Measurements from ENCODE around the gene RDM1.

Gene RDM1

GRCh38 chr17:35892091-35893035, 38.2 kb downstream of the RDM1 start:
- DNase-seq (ENCODE audit: low read depth) = no peak
- H3K4me3 ChIP-seq (ENCODE audit: low read length) = no peak overlapping the region
- TF ChIP-seq, protein P1, sequence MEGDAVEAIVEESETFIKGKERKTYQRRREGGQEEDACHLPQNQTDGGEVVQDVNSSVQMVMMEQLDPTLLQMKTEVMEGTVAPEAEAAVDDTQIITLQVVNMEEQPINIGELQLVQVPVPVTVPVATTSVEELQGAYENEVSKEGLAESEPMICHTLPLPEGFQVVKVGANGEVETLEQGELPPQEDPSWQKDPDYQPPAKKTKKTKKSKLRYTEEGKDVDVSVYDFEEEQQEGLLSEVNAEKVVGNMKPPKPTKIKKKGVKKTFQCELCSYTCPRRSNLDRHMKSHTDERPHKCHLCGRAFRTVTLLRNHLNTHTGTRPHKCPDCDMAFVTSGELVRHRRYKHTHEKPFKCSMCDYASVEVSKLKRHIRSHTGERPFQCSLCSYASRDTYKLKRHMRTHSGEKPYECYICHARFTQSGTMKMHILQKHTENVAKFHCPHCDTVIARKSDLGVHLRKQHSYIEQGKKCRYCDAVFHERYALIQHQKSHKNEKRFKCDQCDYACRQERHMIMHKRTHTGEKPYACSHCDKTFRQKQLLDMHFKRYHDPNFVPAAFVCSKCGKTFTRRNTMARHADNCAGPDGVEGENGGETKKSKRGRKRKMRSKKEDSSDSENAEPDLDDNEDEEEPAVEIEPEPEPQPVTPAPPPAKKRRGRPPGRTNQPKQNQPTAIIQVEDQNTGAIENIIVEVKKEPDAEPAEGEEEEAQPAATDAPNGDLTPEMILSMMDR (conservative IDR thresholded peaks at IDR 0.05; ENCODE audit: low read length) = no peak

DNA sequence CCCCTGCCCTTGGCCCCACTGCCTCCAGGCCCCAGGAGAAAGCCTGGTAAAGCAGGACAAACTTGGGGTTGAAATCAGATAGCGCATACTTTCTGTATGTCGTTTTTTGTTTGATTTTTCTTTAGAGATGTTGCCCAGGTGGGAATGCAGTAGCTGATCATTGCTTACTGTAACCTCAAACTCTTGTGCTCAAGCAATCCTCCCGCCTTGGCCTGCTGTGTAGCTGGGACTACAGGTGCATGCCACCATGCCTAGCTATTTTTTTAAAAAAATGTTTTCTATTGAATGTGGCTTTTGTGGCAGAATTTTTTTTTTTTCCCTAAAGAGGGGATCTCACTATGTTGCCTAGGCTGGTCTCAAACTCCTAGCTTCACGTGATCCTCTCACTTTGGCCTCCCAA, 39.3 kb downstream of the RDM1 start:
- DNase-seq (ENCODE audit: low read depth) = no peak
- TF ChIP-seq, protein P1 (conservative IDR thresholded peaks at IDR 0.05; ENCODE audit: low read length) = no peak
- H3K4me3 ChIP-seq (ENCODE audit: low read length) = no peak overlapping the region

GRCh38 chr17:35890774-35891155, 39.8 kb downstream of the RDM1 start:
- H3K4me3 ChIP-seq (ENCODE audit: low read length) = no peak overlapping the region
- TF ChIP-seq, protein P1 (conservative IDR thresholded peaks at IDR 0.05; ENCODE audit: low read length) = no peak
- DNase-seq (ENCODE audit: low read depth) = no peak

GRCh38 chr17:35889818-35890773, 40.5 kb downstream of the RDM1 start:
- TF ChIP-seq, protein P1 (conservative IDR thresholded peaks at IDR 0.05; ENCODE audit: low read length) = no peak
- H3K4me3 ChIP-seq (ENCODE audit: low read length) = no peak overlapping the region
- DNase-seq (ENCODE audit: low read depth) = peak; percentile 15

DNA sequence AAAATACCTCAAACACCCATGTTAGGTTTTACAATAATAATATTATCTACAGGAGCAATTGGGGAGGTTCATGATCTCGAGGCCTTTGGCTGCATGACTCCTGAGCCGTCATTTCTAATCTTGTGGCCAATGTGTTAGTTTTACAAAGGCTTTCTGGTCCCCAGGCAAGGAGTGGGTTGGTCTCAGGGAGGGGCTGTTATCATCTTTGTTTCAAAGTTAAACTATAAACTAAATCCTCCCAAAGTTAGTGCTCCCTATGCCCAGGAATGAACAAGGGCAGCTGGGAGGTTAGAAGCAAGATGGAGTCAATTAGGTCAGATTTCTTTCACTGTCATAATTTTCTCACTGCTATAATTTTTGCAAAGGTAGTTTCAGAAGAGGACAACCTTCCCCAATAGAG, 41.3 kb downstream of the RDM1 start:
- H3K4me3 ChIP-seq (ENCODE audit: low read length) = no peak overlapping the region
- DNase-seq (ENCODE audit: low read depth) = no peak
- TF ChIP-seq, protein P1 (conservative IDR thresholded peaks at IDR 0.05; ENCODE audit: low read length) = no peak

- TF ChIP-seq, protein P1 (conservative IDR thresholded peaks at IDR 0.05; ENCODE audit: low read length) = no peak
- H3K4me3 ChIP-seq (ENCODE audit: low read length) = no peak within 1 kb of the TSS
- DNase-seq (ENCODE audit: low read depth) = no peak
Observed at GRCh38 chr17:35879773-35880654, 50.6 kb downstream of the RDM1 start, which contains the start of gene CCL5. CCL5 (minus strand) TSS chr17:35880360.
